Measurements from ENCODE around the gene ASIC3. TPM values are rescaled to one million over a fixed set of nuclear protein-coding genes. Genes with fewer than 3 reads are reported as not detected.
A peak's percentile ranks its signal among the peaks of the same experiment; 100 is the strongest.

The ASIC3 gene
- total RNA-seq, 2 donors from 2014 or later, result 2.5 to 3.0 TPM

DNA sequence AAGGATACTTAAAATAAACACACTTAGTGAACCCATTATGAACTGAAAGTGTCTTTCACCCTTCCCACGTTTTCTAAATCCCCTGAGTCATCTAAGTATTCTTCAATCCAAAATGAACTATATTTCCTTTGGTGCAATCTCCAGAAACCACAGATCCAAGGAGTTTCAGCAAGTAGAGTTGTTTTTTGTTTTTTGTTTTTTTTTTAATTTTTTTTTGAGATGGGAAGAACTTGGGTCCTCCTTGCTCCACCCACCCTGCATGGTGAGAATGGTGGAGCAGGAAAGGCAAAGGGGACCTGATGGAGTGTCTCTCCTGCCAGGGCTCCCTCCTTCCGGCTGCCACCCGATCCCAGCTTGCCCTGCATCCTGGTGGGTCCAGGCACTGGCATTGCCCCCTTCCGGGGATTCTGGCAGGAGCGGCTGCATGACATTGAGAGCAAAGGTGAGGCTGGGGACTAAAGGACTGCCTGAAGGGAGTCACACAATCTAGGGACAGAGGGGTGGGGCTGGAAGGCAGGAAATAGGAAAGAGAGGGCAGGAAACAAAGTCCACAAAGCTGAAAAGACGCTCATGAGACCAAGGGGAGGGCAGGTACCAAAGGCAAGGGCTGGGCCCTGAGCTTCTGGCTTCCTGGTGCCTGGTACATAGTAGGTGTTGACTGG lies 36.2 kb upstream of the ASIC3 start:
- no peak overlapping the region for H3K4me3 Mint-ChIP-seq
- Histone ChIP-seq H3K27me3 (ENCODE audit: control insufficient read depth, insufficient read depth, low read length, poor library complexity, severe bottlenecking) (peaks cover 8% of the 10 kb centered on the region), H3K27ac (ENCODE audit: low read depth, low read length) (no peak overlapping the region), H3K9me3 (ENCODE audit: control insufficient read depth, low read length) (no peaks in the 10 kb centered on the region), H3K9ac (ENCODE audit: extremely low read depth, low read length, poor library complexity, severe bottlenecking) (no peak overlapping the region), H3K4me1 (ENCODE audit: control insufficient read depth, insufficient read depth, low read length) (peaks cover 9% of the 10 kb centered on the region), H3K36me3 (ENCODE audit: control insufficient read depth, insufficient read depth, low read length) (no peaks in the 10 kb centered on the region), H3K4me3 (ENCODE audit: low read length) (no peak overlapping the region)
- no peaks in the 10 kb centered on the region for H3K9me3 Mint-ChIP-seq
- TF ChIP-seq, protein P1, sequence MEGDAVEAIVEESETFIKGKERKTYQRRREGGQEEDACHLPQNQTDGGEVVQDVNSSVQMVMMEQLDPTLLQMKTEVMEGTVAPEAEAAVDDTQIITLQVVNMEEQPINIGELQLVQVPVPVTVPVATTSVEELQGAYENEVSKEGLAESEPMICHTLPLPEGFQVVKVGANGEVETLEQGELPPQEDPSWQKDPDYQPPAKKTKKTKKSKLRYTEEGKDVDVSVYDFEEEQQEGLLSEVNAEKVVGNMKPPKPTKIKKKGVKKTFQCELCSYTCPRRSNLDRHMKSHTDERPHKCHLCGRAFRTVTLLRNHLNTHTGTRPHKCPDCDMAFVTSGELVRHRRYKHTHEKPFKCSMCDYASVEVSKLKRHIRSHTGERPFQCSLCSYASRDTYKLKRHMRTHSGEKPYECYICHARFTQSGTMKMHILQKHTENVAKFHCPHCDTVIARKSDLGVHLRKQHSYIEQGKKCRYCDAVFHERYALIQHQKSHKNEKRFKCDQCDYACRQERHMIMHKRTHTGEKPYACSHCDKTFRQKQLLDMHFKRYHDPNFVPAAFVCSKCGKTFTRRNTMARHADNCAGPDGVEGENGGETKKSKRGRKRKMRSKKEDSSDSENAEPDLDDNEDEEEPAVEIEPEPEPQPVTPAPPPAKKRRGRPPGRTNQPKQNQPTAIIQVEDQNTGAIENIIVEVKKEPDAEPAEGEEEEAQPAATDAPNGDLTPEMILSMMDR (conservative IDR thresholded peaks at IDR 0.05), result no peak
- H3K27me3 Mint-ChIP-seq (ENCODE audit: insufficient read depth), result peaks cover 59% of the 10 kb centered on the region
- peak; percentile 52 for DNase-seq
- H3K36me3 Mint-ChIP-seq (ENCODE audit: low read depth), result no peaks in the 10 kb centered on the region
- H3K4me1 Mint-ChIP-seq, result peaks cover 21% of the 10 kb centered on the region
- H3K27ac Mint-ChIP-seq, result peak overlapping the region; percentile 2
- WGBS, 2 experiments (ENCODE audit: insufficient coverage in 1 of 2, insufficient read length in 1 of 2), result 77 to 88% methylated on average over 2 to 6 of the region's 6 CpGs

DNA sequence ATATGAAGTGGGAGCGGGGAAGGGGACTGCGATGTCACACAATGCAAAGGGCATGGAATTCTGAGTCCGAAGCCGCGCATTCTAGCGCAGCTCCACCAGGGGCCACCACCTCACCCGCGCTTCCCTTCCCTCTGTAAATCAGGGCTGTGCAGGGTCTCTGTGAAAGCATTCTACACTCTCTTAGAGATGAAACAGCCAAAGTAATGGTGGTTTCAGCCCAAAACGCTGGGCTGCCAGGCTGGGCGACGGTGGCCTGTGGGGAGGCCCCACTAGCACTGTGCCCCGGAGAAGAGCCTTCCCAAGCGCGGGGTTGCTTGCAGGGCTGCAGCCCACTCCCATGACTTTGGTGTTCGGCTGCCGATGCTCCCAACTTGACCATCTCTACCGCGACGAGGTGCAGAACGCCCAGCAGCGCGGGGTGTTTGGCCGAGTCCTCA lies 35.4 kb upstream of the ASIC3 start:
- TF ChIP-seq, protein P1 (conservative IDR thresholded peaks at IDR 0.05), result peak; percentile 79
- no peaks in the 10 kb centered on the region for H3K36me3 ChIP-seq (ENCODE audit: control insufficient read depth, insufficient read depth, low read length)
- Mint-ChIP-seq H3K36me3 (ENCODE audit: low read depth) (no peaks in the 10 kb centered on the region), H3K27ac (peak overlapping the region; percentile 2), H3K27me3 (ENCODE audit: insufficient read depth) (peaks cover 66% of the 10 kb centered on the region), H3K4me1 (peaks cover 21% of the 10 kb centered on the region), H3K4me3 (peak overlapping the region; percentile 31), H3K9me3 (no peaks in the 10 kb centered on the region)
- H3K9ac ChIP-seq (ENCODE audit: extremely low read depth, low read length, poor library complexity, severe bottlenecking), result no peak overlapping the region
- peak; percentile 87 for DNase-seq
- peaks cover 15% of the 10 kb centered on the region for H3K27me3 ChIP-seq (ENCODE audit: control insufficient read depth, insufficient read depth, low read length, poor library complexity, severe bottlenecking)
- 34 to 59% methylated on average over 14 to 23 of the region's 23 CpGs for WGBS, 2 experiments (ENCODE audit: insufficient coverage in 1 of 2, insufficient read length in 1 of 2)
- peaks cover 9% of the 10 kb centered on the region for H3K4me1 ChIP-seq (ENCODE audit: control insufficient read depth, insufficient read depth, low read length)
- no peaks in the 10 kb centered on the region for H3K9me3 ChIP-seq (ENCODE audit: control insufficient read depth, low read length)
- H3K27ac ChIP-seq (ENCODE audit: low read depth, low read length), result no peak overlapping the region
- no peak overlapping the region for H3K4me3 ChIP-seq (ENCODE audit: low read length)

DNA sequence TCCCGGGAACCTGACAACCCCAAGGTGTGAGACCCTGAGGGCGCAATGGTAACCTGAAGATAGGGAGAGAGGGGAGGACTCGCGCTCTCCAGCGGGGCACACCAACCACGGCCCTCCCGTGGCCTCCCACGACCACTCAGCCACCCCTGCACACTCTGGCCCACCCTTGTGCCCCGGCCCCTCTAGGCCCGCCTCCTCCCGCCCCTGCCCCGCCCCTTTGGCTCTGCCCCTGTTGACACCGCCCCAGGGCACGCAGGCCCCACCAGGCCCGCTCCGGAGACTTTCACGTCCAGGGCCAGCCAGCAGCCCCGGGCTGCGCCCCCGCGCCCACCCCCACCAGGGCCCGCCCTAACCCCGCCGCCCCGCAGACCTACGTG lies 35.0 kb upstream of the ASIC3 start:
- Histone ChIP-seq H3K27me3 (ENCODE audit: control insufficient read depth, insufficient read depth, low read length, poor library complexity, severe bottlenecking) (peaks cover 18% of the 10 kb centered on the region), H3K4me3 (ENCODE audit: low read length) (no peak overlapping the region), H3K27ac (ENCODE audit: low read depth, low read length) (no peak overlapping the region), H3K4me1 (ENCODE audit: control insufficient read depth, insufficient read depth, low read length) (peaks cover 9% of the 10 kb centered on the region), H3K36me3 (ENCODE audit: control insufficient read depth, insufficient read depth, low read length) (no peaks in the 10 kb centered on the region), H3K9ac (ENCODE audit: extremely low read depth, low read length, poor library complexity, severe bottlenecking) (no peak overlapping the region), H3K9me3 (ENCODE audit: control insufficient read depth, low read length) (no peaks in the 10 kb centered on the region)
- Mint-ChIP-seq H3K4me3 (peak overlapping the region; percentile 31), H3K36me3 (ENCODE audit: low read depth) (no peaks in the 10 kb centered on the region), H3K27me3 (ENCODE audit: insufficient read depth) (peaks cover 71% of the 10 kb centered on the region), H3K4me1 (peaks cover 21% of the 10 kb centered on the region), H3K9me3 (peaks cover 2% of the 10 kb centered on the region), H3K27ac (no peak overlapping the region)
- DNase-seq, result no peak
- 54 to 80% methylated on average over 1 to 26 of the region's 26 CpGs for WGBS, 2 experiments (ENCODE audit: insufficient coverage in 1 of 2, insufficient read length in 1 of 2)
- TF ChIP-seq, protein P1 (conservative IDR thresholded peaks at IDR 0.05), result no peak

Measured in endodermal cell (in vitro differentiated cells).